ENCODE measurements around the gene IGSF6.
"Not testable (repeated sequence)": the region's sequence is repeated elsewhere in the genome, so short reads cannot be mapped to it uniquely, and the experiment has no call there.

The IGSF6 gene

GRCh38 chr16:21608639-21609328, 43.6 kb downstream of the IGSF6 start:
- Histone ChIP-seq H3K4me3 (replicated peaks; ENCODE audit: low read depth, low read length) (no peak overlapping the region), H3K36me3 (ENCODE audit: control insufficient read depth, insufficient read depth, low read length) (no peaks in the 10 kb centered on the region; the same call in 1 of the 2 replicates), H3K27me3 (replicated peaks; ENCODE audit: control insufficient read depth, insufficient read depth, low read length) (no peaks in the 10 kb centered on the region)
- DNase-seq (ENCODE audit: extremely low read depth, insufficient read length) = peak; percentile 9
- TF ChIP-seq CTCF (IDR thresholded peaks at IDR 0.05; ENCODE audit: insufficient read depth, low read length, poor library complexity, severe bottlenecking) = no peak

GRCh38 chr16:21605848-21606247, 46.6 kb downstream of the IGSF6 start:
- H3K4me3 ChIP-seq (replicated peaks; ENCODE audit: low read depth, low read length); H3K36me3 ChIP-seq (ENCODE audit: control insufficient read depth, insufficient read depth, low read length); H3K27me3 ChIP-seq (replicated peaks; ENCODE audit: control insufficient read depth, insufficient read depth, low read length); DNase-seq (ENCODE audit: extremely low read depth, insufficient read length): not testable (repeated sequence)

GRCh38 chr16:21603928-21604327, 48.5 kb downstream of the IGSF6 start:
- no peak for TF ChIP-seq CTCF (IDR thresholded peaks at IDR 0.05; ENCODE audit: insufficient read depth, low read length, poor library complexity, severe bottlenecking)
- no peak for DNase-seq (ENCODE audit: extremely low read depth, insufficient read length)
- H3K27me3 ChIP-seq (replicated peaks; ENCODE audit: control insufficient read depth, insufficient read depth, low read length) = no peaks in the 10 kb centered on the region
- no peak overlapping the region for H3K4me3 ChIP-seq (replicated peaks; ENCODE audit: low read depth, low read length)
- H3K36me3 ChIP-seq (ENCODE audit: control insufficient read depth, insufficient read depth, low read length) = no peaks in the 10 kb centered on the region

GRCh38 chr16:21602785-21603184, 49.6 kb downstream of the IGSF6 start:
- no peak for TF ChIP-seq CTCF (IDR thresholded peaks at IDR 0.05; ENCODE audit: insufficient read depth, low read length, poor library complexity, severe bottlenecking)
- no peak for DNase-seq (ENCODE audit: extremely low read depth, insufficient read length)
- Histone ChIP-seq H3K4me3 (replicated peaks; ENCODE audit: low read depth, low read length) (no peak overlapping the region), H3K27me3 (replicated peaks; ENCODE audit: control insufficient read depth, insufficient read depth, low read length) (no peaks in the 10 kb centered on the region), H3K36me3 (ENCODE audit: control insufficient read depth, insufficient read depth, low read length) (no peaks in the 10 kb centered on the region)

GRCh38 chr16:21600031-21600773, 52.2 kb downstream of the IGSF6 start:
- no peaks in the 10 kb centered on the region for H3K27me3 ChIP-seq (replicated peaks; ENCODE audit: control insufficient read depth, insufficient read depth, low read length)
- no peak for TF ChIP-seq CTCF (IDR thresholded peaks at IDR 0.05; ENCODE audit: insufficient read depth, low read length, poor library complexity, severe bottlenecking)
- H3K4me3 ChIP-seq (replicated peaks; ENCODE audit: low read depth, low read length) = peak overlapping the region; percentile 85
- peak; percentile 57 for DNase-seq (ENCODE audit: extremely low read depth, insufficient read length)
- H3K36me3 ChIP-seq (ENCODE audit: control insufficient read depth, insufficient read depth, low read length) = no peaks in the 10 kb centered on the region
